Prostate gland (tissue), 2 donors: ENCODE measurements around the gene INTS3. TPM values are rescaled to one million over a fixed set of nuclear protein-coding genes. Genes with fewer than 3 reads are reported as not detected.
"Not testable (repeated sequence)": the region's sequence is repeated elsewhere in the genome, so short reads cannot be mapped to it uniquely, and the experiment has no call there.

Experiments used
- DNase-seq: peaks from one replicate; pipeline ENCODE4 v3.0.0-alpha.2; 2019; ENCODE audit warnings: low spot score
- H3K27ac ChIP-seq, 2 donors: fragments of 200-600 bp; sonication (generic); 2 replicates each; pipeline ENCODE4 v1.5.1; 2017 to 2019
- H3K27me3 ChIP-seq: fragments of 200-600 bp; sonication (generic); replicated peaks from 2 replicates; pipeline ENCODE4 v1.5.1; 2019; ENCODE audit not compliant: insufficient read depth
- H3K36me3 ChIP-seq, 2 donors: fragments of 200-600 bp; sonication (generic); 1 replicate in 1 of 2; 2 replicates in 1 of 2; pipeline versions ENCODE4 v1.5.1 to v1.8.1; 2017 to 2019
- H3K4me1 ChIP-seq: fragments of 200-600 bp; sonication (generic); replicated peaks from 2 replicates; pipeline ENCODE4 v1.5.1; 2019
- H3K4me3 ChIP-seq, 2 donors: fragments of 200-600 bp; sonication (generic); 2 replicates each; pipeline ENCODE4 v1.5.1; 2017 to 2019
- H3K9me3 ChIP-seq: fragments of 200-600 bp; sonication (generic); 2 replicates; pipeline ENCODE4 v1.5.1; 2017
- CTCF ChIP-seq, 4 experiments: fragments of 200-600 bp in 2 of 4; fragments of 450-650 bp in 2 of 4; sonication (generic) in 2 of 4; IDR thresholded peaks; 1 replicate in 3 of 4; 2 replicates in 1 of 4; pipeline ENCODE4 v1.5.1; 2016 to 2019; ENCODE audit warnings: antibody characterized with exemption in 4 of 4, mild to moderate bottlenecking in 2 of 4, moderate library complexity in 2 of 4
- POLR2A ChIP-seq: fragments of 450-650 bp; IDR thresholded peaks from one replicate; pipeline ENCODE4 v1.6.1; 2016; ENCODE audit warnings: antibody characterized with exemption, mild to moderate bottlenecking
- POLR2AphosphoS5 ChIP-seq: sonication (generic); formaldehyde crosslinking; IDR thresholded peaks from one replicate; pipeline ENCODE4 v1.6.1; 2017; ENCODE audit warnings: antibody characterized with exemption
- WGBS: methylation state at CpG from one replicate; pipeline ENCODE4 v1.1.5; 2018; 5-methylcytosine and 5-hydroxymethylcytosine counted together
- intact Hi-C: fragments of 100-400 bp; cut with DNase I; formaldehyde crosslinking; loops from one replicate; pipeline ENCODE4 v1.14.2; 2022
- total RNA-seq, 2 donors: library from RNA; depleted of rRNA; stranded (reverse); fragments of >200 nt; gene quantifications; one replicate each; pipeline ENCODE4 v1.1.0, GENCODE V29; 2016

The INTS3 gene
- total RNA-seq, 2 donors from 2014 or later, result 26.1 to 70.0 TPM

- intact Hi-C loops, result no loop called here
- Histone ChIP-seq H3K9me3 (no peaks in the 10 kb centered on the region), H3K4me3 (no peak overlapping the region), H3K36me3 (peaks cover 0 to 16% of the 10 kb centered on the region in 2 donors), H3K4me1 (no peaks in the 10 kb centered on the region), H3K27ac (no peak overlapping the region), H3K27me3 (no peaks in the 10 kb centered on the region)
- no peak for TF ChIP-seq POLR2A
- TF ChIP-seq CTCF (IDR thresholded peaks at IDR 0.05), result no peak
- no peak for TF ChIP-seq POLR2AphosphoS5
- no peak for DNase-seq
- 88% methylated on average over 5 of the region's 5 CpGs for WGBS
Observed at GRCh38 chr1:153764310-153764709, 36.5 kb downstream of the INTS3 start.

DNA sequence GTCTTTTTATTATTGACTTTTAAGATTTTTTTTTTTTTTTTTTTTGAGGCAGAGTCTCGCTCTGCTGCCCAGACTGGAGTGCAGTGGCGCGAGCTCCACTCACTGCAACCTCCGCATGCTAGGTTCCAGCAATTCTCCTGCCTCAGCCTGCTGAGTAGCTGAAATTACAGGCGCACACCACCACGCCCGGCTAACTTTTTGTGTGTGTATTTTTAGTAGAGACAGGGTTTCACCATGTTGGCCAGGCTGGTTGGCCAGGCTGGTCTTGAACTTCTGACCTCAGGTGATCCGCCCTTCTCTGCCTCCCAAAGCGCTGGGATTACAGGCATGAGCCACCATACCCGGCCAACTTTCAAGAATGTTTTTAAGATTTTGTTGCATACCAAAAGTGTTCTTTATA, 38.8 kb downstream of the INTS3 start:
- intact Hi-C loops, H3K27ac ChIP-seq, H3K4me3 ChIP-seq, H3K27me3 ChIP-seq, H3K4me1 ChIP-seq, DNase-seq, H3K9me3 ChIP-seq: not testable (repeated sequence)
- WGBS, result 92% methylated on average over 10 of the region's 10 CpGs
- peaks cover 0 to 11% of the 10 kb centered on the region in 2 donors for H3K36me3 ChIP-seq

GRCh38 chr1:153767519-153767918, 39.7 kb downstream of the INTS3 start:
- 90% methylated on average over 11 of the region's 11 CpGs for WGBS
- H3K4me1 ChIP-seq, result no peaks in the 10 kb centered on the region
- no peaks in the 10 kb centered on the region for H3K27me3 ChIP-seq
- peaks cover 0 to 14% of the 10 kb centered on the region in 2 donors for H3K36me3 ChIP-seq
- TF ChIP-seq CTCF (IDR thresholded peaks at IDR 0.05), result no peak
- TF ChIP-seq POLR2A, result no peak
- TF ChIP-seq POLR2AphosphoS5, result no peak
- no peak overlapping the region for H3K27ac ChIP-seq
- intact Hi-C loops, result no loop called here
- no peak overlapping the region for H3K4me3 ChIP-seq
- DNase-seq, result no peak
- H3K9me3 ChIP-seq, result no peaks in the 10 kb centered on the region

DNA sequence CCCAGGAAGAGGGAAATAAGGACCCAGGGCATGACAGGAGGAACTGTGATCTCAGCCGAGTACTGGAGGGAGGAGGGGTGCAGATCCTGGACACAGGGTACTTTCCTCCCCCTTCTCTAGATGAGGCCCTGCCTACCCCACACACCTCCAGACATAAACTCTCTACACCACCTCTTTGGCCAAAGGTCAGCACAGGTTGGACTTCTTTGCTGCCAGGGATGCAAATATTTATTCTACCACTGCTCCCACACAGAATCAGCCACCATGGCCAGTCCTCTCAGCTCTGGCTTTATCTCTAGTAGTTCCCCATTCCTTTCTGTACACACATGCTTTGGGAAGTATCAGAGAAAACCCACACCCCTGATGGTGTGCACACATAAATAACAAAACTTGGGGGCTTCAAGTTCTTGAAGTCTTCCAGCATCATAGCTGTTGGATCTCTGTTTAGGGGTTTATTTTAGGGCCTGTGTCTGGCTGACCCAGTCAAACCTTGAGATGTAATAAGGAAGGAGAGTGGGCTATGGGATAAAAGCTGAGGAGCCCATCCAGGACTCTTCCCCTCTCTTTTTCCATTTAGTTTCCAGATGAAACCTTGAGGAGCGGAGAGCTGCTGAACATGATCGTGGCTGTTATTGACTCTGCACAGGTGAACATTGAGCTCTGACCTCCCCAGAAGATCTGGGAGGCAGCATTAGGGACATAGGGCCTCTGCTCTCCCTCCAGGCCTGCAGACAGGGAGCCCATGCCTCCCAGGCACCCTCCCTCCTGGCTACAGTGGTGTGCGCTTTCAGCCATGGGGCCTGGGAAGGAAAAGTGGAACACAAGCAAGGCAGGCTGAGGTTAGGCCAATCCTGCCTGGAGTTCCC, 40.7 kb downstream of the INTS3 start:
- Histone ChIP-seq H3K4me1 (no peaks in the 10 kb centered on the region), H3K36me3 (peaks cover 0 to 21% of the 10 kb centered on the region in 2 donors), H3K9me3 (no peaks in the 10 kb centered on the region), H3K27ac (no peak overlapping the region), H3K4me3 (no peak overlapping the region), H3K27me3 (no peaks in the 10 kb centered on the region)
- intact Hi-C loops, result no loop called here
- TF ChIP-seq CTCF (IDR thresholded peaks at IDR 0.05) (no peak), POLR2AphosphoS5 (no peak), POLR2A (no peak)
- no peak for DNase-seq
- 88% methylated on average over 4 of the region's 4 CpGs for WGBS

DNA sequence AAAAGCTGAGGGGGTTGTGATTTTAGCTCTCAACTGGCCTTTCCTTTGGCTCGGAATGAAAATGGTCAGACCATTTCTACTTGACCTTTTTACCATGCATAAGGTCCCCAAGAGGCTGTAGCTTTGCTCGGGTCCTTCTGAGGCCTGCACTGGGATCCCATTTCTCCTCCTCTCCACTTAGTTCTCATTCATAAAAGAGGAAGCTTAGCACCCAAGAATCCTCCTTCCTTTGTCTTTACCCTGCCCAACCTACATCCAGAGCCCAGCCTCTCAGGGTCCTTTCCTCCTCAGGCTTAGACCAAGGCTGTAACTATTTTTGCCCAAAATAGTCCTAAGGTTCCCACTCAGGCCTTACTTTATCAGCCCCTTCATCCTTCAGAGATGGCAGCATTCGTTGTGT, 41.4 kb downstream of the INTS3 start:
- Histone ChIP-seq H3K36me3 (peaks cover 0 to 21% of the 10 kb centered on the region in 2 donors), H3K4me3 (no peak overlapping the region), H3K9me3 (no peaks in the 10 kb centered on the region), H3K27ac (no peak overlapping the region), H3K4me1 (no peaks in the 10 kb centered on the region), H3K27me3 (no peaks in the 10 kb centered on the region)
- DNase-seq, result no peak
- WGBS, result 83% methylated on average over 3 of the region's 3 CpGs
- intact Hi-C loops, result no loop called here
- TF ChIP-seq CTCF (IDR thresholded peaks at IDR 0.05), result no peak
- no peak for TF ChIP-seq POLR2A
- no peak for TF ChIP-seq POLR2AphosphoS5
